Chondrocyte (in vitro differentiated cells): ENCODE data around the gene PITPNM2. TPM values are rescaled to one million over a fixed set of nuclear protein-coding genes. Genes with fewer than 3 reads are reported as not detected.

Source experiments
- DNase-seq: peaks from one replicate; pipeline ENCODE4 v3.0.0; 2021; ENCODE audit warnings: mixed read lengths, low spot score
- H3K27ac Mint-ChIP-seq: one replicate; pipeline ENCODE4 v1.8.0; 2021; ENCODE audit warnings: mild to moderate bottlenecking, moderate library complexity, mixed read lengths; ENCODE audit not compliant: unreplicated experiment
- H3K27me3 Mint-ChIP-seq: 2 replicates; pipeline ENCODE4 v1.8.0; 2021; ENCODE audit warnings: low read depth, mixed read lengths
- H3K36me3 Mint-ChIP-seq: 2 replicates; pipeline ENCODE4 v1.8.0; 2021; ENCODE audit warnings: low read depth, mixed read lengths
- H3K4me1 Mint-ChIP-seq: 2 replicates; pipeline ENCODE4 v1.8.0; 2021; ENCODE audit warnings: low read depth, mild to moderate bottlenecking, mixed read lengths
- H3K4me3 Mint-ChIP-seq: one replicate; pipeline ENCODE4 v1.8.0; 2021; ENCODE audit warnings: mild to moderate bottlenecking, moderate library complexity, mixed read lengths; ENCODE audit not compliant: unreplicated experiment
- H3K9me3 Mint-ChIP-seq: 2 replicates; pipeline ENCODE4 v1.8.0; 2021; ENCODE audit warnings: low read depth, mixed read lengths
- total RNA-seq: library from RNA; stranded (reverse); gene quantifications from 3 replicates; pipeline ENCODE4 v1.2.1, GENCODE V29; 2021
- TF ChIP-seq, protein P1 (sequence below): fragments of 200-600 bp; sonication (generic); IDR thresholded peaks from 2 replicates; pipeline ENCODE4 v1.5.0; 2021; ENCODE audit warnings: antibody characterized with exemption, mild to moderate bottlenecking, moderate library complexity

Gene PITPNM2
- total RNA-seq, 1 donor from 2014 or later, result 11.5 TPM

DNA sequence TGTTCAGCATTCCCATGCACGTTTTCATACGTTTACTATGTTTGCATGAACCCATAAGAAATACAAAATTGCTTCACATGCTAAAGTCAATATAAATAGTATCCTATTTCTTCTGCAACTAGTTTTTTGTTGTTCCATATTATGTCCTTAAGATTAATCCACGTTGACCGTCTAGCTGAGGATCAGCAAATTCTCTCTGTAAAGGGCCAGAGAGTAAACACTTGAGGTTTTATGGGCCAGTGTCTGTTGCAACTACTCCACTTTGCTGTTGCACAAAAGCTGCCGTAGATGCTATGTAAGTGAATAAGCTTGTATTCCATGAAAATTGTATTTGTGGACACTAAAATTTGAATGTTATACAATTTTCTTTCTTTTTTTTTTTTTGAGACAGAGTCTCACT lies 21.1 kb upstream of the PITPNM2 start:
- H3K9me3 Mint-ChIP-seq, result no peaks in the 10 kb centered on the region
- no peak overlapping the region for H3K27ac Mint-ChIP-seq
- H3K4me1 Mint-ChIP-seq, result no peaks in the 10 kb centered on the region
- DNase-seq, result no peak
- H3K4me3 Mint-ChIP-seq, result no peak overlapping the region
- H3K27me3 Mint-ChIP-seq, result no peaks in the 10 kb centered on the region
- TF ChIP-seq, protein P1, sequence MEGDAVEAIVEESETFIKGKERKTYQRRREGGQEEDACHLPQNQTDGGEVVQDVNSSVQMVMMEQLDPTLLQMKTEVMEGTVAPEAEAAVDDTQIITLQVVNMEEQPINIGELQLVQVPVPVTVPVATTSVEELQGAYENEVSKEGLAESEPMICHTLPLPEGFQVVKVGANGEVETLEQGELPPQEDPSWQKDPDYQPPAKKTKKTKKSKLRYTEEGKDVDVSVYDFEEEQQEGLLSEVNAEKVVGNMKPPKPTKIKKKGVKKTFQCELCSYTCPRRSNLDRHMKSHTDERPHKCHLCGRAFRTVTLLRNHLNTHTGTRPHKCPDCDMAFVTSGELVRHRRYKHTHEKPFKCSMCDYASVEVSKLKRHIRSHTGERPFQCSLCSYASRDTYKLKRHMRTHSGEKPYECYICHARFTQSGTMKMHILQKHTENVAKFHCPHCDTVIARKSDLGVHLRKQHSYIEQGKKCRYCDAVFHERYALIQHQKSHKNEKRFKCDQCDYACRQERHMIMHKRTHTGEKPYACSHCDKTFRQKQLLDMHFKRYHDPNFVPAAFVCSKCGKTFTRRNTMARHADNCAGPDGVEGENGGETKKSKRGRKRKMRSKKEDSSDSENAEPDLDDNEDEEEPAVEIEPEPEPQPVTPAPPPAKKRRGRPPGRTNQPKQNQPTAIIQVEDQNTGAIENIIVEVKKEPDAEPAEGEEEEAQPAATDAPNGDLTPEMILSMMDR, result no peak
- peaks cover 12% of the 10 kb centered on the region for H3K36me3 Mint-ChIP-seq

DNA sequence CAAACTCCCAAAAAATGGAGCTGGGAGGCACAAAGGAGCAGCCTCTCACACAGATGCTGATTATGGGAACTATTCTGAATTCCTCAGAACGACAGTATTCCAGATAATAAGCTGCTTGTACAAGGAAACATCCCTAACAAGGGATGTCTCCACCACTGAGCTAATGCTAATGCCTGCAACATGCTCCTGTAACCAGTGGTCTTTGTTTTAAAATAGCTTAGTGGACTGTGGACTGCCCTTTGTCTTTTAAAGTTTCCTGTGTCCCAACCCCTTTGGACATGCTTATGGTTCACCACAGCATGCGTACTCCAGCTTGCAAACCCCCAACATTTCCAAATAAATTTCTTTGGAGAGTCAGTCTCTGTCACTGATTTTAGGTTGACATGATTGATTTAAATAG lies 16.4 kb upstream of the PITPNM2 start:
- H3K36me3 Mint-ChIP-seq, result peaks cover 8% of the 10 kb centered on the region
- TF ChIP-seq, protein P1, result no peak
- no peaks in the 10 kb centered on the region for H3K9me3 Mint-ChIP-seq

DNA sequence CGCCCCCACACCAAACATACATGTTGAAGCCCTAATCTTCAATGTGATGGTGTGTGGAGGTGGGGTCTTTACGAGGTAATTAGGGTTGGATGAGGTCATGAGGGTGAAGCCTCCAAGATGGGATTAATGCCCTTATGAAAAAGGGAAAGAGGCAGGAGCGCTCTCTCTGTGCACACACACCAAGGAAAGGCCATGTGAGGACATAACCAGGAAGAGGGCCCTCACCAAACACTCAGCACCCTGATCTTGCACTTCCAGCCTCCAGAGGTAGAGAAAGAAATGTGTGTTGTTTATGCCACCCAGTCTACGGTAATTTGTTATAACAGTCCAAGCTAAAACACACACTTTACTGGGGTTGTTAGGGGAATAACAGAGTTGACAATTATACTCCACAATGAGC lies 14.6 kb upstream of the PITPNM2 start:
- Mint-ChIP-seq H3K27me3 (no peaks in the 10 kb centered on the region), H3K4me3 (no peak overlapping the region), H3K4me1 (peaks cover 11% of the 10 kb centered on the region), H3K27ac (no peak overlapping the region), H3K36me3 (peaks cover 6% of the 10 kb centered on the region), H3K9me3 (no peaks in the 10 kb centered on the region)
- TF ChIP-seq, protein P1, result no peak
- no peak for DNase-seq

More for the DNA sequence above, 16.4 kb upstream of the PITPNM2 start:
- no peak for DNase-seq
- Mint-ChIP-seq H3K4me1 (peaks cover 11% of the 10 kb centered on the region), H3K27me3 (no peaks in the 10 kb centered on the region), H3K27ac (no peak overlapping the region), H3K4me3 (no peak overlapping the region)

DNA sequence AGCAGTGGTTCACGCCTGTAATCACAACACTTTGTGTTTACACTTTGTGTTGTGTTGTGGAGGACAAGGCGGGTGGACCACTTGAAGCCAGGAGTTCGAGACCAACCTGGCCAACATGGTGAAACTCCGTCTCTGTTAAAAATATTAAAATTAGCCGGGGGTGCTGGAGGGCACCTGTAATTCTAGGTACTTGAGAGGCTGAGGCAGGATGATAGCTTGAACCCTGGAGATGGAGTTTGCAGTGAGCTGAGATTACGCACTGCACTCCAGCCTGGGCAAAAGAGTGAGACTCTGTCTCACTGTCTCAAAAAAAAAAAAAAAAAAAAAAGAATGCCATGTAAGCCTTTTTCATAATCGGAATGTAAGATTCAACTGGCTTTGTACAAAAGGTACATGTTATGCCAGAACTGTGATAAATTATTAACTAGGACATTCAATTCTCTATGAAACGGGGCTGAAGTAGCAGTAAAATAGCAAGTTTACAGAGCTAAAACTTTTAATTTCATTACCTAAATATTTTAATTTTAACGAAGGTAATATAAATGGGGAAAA lies 13.9 kb upstream of the PITPNM2 start:
- Mint-ChIP-seq H3K27me3 (no peaks in the 10 kb centered on the region), H3K9me3 (no peaks in the 10 kb centered on the region), H3K4me3 (no peak overlapping the region), H3K27ac (peak overlapping the region; percentile 81), H3K36me3 (peaks cover 6% of the 10 kb centered on the region), H3K4me1 (peaks cover 11% of the 10 kb centered on the region)
- no peak for DNase-seq
- TF ChIP-seq, protein P1, result no peak

DNA sequence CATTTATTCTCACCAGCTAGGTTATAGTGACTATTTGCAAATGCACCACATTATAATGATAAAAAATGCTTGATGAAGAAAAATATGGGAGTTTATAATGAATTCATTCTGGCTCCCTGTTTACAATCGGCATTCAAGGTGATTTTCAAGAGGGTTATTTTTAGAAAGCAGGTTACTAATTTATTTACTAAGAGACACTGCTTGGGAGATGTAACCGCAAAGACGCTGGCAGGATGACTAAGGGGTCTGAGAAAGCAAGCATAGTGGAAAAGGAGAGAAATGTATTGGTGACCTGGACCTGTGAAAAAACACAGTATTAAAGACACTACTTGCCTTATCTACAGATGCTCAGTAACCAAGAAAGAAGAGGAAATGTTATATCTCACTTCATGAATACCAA lies 13.3 kb upstream of the PITPNM2 start:
- H3K27me3 Mint-ChIP-seq, result no peaks in the 10 kb centered on the region
- peaks cover 11% of the 10 kb centered on the region for H3K4me1 Mint-ChIP-seq
- no peaks in the 10 kb centered on the region for H3K9me3 Mint-ChIP-seq
- DNase-seq, result no peak
- H3K27ac Mint-ChIP-seq, result peak overlapping the region; percentile 81
- TF ChIP-seq, protein P1, result no peak
- H3K4me3 Mint-ChIP-seq, result no peak overlapping the region
- peaks cover 6% of the 10 kb centered on the region for H3K36me3 Mint-ChIP-seq
